Right cardiac atrium (tissue), 5 donors: ENCODE data around the gene SPTA1. TPM values are rescaled to one million over a fixed set of nuclear protein-coding genes. Genes with fewer than 3 reads are reported as not detected.
"Not testable (repeated sequence)": the region's sequence is repeated elsewhere in the genome, so short reads cannot be mapped to it uniquely, and the experiment has no call there.

Experiments
- ATAC-seq, 2 donors: fragments of 200-7000 bp; cut with Tn5 transposase; one replicate each; pipeline versions ENCODE4 v1.8.0 to v1.9.1; 2020; ENCODE audit warnings: moderate library complexity in 2 of 2, mild to moderate bottlenecking in 1 of 2
- DNase-seq, 3 donors: peaks; one replicate each; pipeline ENCODE4 v3.0.0-alpha.2; 2020
- H3K27ac ChIP-seq: one replicate; pipeline ENCODE4 v1.5.1; 2013; ENCODE audit warnings: mild to moderate bottlenecking, low read length, control low read depth, moderate library complexity
- H3K27me3 ChIP-seq: one replicate; pipeline ENCODE4 v1.6.1; 2013; ENCODE audit not compliant: control insufficient read depth, insufficient read depth
- H3K4me1 ChIP-seq: one replicate; pipeline ENCODE4 v1.6.1; 2013; ENCODE audit warnings: low read length; ENCODE audit not compliant: control insufficient read depth, insufficient read depth
- H3K4me3 ChIP-seq: one replicate; pipeline ENCODE4 v1.5.1; 2013; ENCODE audit warnings: low read length, control low read depth
- H3K9me3 ChIP-seq: one replicate; pipeline ENCODE4 v1.6.1; 2013; ENCODE audit warnings: low read length; ENCODE audit not compliant: control insufficient read depth
- WGBS: extraction: QIAGEN DNeasy Blood & Tissue Kit; methylation state at CpG from one replicate; pipeline ENCODE4 v1.1.7; 2013; 5-methylcytosine and 5-hydroxymethylcytosine counted together
- intact Hi-C, 4 donors: fragments of 100-400 bp; cut with DNase I; formaldehyde crosslinking; loops; one replicate each; pipeline versions ENCODE4 v1.11.0 to v1.14.0; 2022 to 2023
- polyA plus RNA-seq: library from polyadenylated mRNA; stranded (reverse); fragments of 200-250 nt; gene quantifications from one replicate; pipeline ENCODE4 v1.2.3, GENCODE V29; 2013
- total RNA-seq, 4 donors: library from RNA; stranded (reverse); fragmentation: NEBNext Ultra II Directional; extraction: Animal tissue kit (Norgen Biotek cat#: 25700); gene quantifications; one replicate each; pipeline ENCODE4 v1.2.1, GENCODE V29; 2021
- donor health status: healthy with polysubstance abuse.
- donor health status: DM: no; HTN: yes; CAD: no.
- donor health status: DM: no; HTN: no; CAD: no.
- donor health status: DM: no; HTN: yes; CAD: no; lungs with severe emphysema.
- donor health status: DM: yes; HTN: yes; CAD: no.

The SPTA1 gene
- total and polyA plus RNA-seq, 5 donors: not detected

DNA sequence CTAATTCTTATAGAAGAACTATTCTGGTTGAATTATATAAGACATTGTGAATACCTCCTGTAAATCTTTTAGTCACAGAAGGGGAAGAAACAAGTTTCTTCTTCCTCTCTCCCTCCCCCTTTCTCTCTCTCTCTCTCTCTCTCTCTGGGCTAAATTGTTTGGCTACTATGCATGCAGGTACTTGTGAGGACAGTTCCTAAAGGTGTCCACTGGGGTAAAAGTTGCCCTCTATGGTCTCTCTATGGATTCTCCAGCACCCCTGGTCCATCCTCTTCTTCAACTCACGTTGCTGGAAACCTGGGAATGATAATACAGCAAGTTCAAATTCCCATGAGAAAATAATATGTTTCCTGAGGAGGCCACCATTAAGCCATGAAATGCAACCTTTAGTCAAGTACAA, 28.2 kb upstream of the SPTA1 start:
- no peak for ATAC-seq
- intact Hi-C loops: no loop called here
- Histone ChIP-seq H3K4me3 (no peak overlapping the region), H3K4me1 (no peaks in the 10 kb centered on the region), H3K9me3 (no peaks in the 10 kb centered on the region), H3K27me3 (no peaks in the 10 kb centered on the region), H3K27ac (no peak overlapping the region)
- no peak for DNase-seq
- WGBS: 49% methylated on average over 1 of the region's 1 CpG

DNA sequence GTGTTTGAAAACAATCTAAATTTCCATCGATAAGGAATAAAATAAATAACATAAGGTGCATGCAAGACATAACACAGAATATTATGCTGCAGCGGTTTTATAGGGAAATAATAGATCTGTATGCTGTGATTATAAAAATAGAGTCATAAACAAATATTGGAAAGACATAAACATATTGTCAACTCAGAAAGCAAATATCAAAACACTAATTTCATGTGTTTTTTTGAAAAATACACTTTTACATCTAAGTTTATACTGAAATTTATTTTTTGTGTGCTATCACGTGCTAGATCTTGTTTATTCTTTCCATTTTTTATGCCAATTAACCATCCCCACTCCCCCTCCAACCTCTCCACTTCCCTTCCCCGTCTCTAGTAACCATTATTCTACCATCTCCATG, 24.6 kb upstream of the SPTA1 start:
- 64% methylated on average over 4 of the region's 4 CpGs for WGBS
- Histone ChIP-seq H3K27me3 (no peaks in the 10 kb centered on the region), H3K9me3 (no peaks in the 10 kb centered on the region), H3K27ac (no peak overlapping the region), H3K4me3 (no peak overlapping the region), H3K4me1 (no peaks in the 10 kb centered on the region)
- ATAC-seq: no peak
- intact Hi-C loops: no loop called here
- DNase-seq: no peak

DNA sequence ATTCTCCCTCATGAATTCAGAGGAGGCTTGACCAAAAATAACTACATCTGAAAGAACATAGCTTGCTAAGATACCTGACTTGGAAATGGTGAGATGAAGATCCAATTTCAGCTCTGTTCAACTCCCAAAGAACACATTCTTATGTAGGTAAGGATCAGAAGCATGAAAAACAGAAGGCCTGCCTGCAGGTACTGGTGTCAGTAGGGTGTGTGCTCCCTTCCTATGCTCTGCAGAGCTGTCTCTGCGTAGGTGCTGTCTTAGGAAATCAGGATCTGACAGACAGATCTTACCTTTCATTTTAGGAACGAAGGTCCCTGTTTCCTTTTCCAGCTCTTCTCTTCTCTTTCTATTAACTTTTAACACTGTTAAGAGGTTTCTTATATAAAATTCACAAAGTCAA, 19.6 kb upstream of the SPTA1 start:
- ATAC-seq (no peak), DNase-seq (no peak)
- H3K4me3 ChIP-seq: no peak overlapping the region
- no peaks in the 10 kb centered on the region for H3K4me1 ChIP-seq
- intact Hi-C loops: no loop called here
- no peaks in the 10 kb centered on the region for H3K27me3 ChIP-seq
- 71% methylated on average over 2 of the region's 2 CpGs for WGBS
- no peak overlapping the region for H3K27ac ChIP-seq
- no peaks in the 10 kb centered on the region for H3K9me3 ChIP-seq

DNA sequence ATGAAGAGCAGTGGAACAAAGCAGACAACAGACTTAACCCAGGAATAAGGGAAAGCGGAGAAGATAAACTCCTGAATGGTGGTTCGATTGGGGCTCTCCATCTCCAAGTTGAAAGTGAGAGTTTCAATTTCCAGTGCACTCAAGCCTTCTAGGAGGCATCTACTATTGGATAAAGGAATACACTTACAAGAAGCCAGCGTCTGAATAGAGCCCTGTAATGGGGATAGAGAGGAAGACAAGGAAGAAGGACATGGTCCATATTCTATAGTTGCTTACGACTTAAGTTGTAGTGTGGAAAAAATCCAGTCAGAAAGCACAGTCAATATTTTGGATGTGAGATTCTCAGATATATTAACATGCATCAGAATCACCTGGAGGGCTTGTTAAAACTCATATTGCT, 14.0 kb upstream of the SPTA1 start, which contains the start of gene OR6K2:
Gene OR6K2 (minus strand): TSS at position 101 of the 400 bp plus-strand sequence. CDS start 0 bp downstream, at position 101.
- Histone ChIP-seq H3K9me3 (no peaks in the 10 kb centered on the region), H3K27ac (no peak within 1 kb of the TSS), H3K4me3 (no peak within 1 kb of the TSS), H3K27me3 (no peaks in the 10 kb centered on the region), H3K4me1 (no peaks in the 10 kb centered on the region)
- 87% methylated on average over 4 of the region's 4 CpGs for WGBS
- no peak for DNase-seq
- no peak for ATAC-seq
- intact Hi-C loops: no loop called here

DNA sequence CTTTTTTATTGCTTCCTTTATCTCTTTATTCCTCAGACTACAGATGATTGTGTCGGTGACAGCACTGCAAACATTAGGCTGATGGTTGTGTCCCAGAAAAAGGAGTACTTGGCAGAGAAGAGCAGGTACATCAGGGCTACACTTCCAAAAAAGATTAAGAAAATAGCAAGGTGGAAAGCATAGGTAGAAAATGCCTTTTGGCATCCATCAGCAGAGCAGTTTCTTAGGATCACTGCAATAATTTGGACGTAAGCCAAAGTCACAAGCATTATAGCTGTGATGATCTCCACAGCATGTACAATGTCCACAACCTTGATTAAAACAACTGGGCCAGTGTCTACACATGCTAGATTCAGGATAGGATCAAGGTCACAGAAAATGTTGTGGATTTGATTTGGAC, 8.1 kb upstream of the SPTA1 start:
- no peak for DNase-seq
- intact Hi-C loops: no loop called here
- Histone ChIP-seq H3K4me1 (no peaks in the 10 kb centered on the region), H3K27me3 (no peaks in the 10 kb centered on the region), H3K27ac (no peak overlapping the region), H3K4me3 (no peak overlapping the region), H3K9me3 (no peaks in the 10 kb centered on the region)
- WGBS: 75% methylated on average over 2 of the region's 2 CpGs
- ATAC-seq: no peak

DNA sequence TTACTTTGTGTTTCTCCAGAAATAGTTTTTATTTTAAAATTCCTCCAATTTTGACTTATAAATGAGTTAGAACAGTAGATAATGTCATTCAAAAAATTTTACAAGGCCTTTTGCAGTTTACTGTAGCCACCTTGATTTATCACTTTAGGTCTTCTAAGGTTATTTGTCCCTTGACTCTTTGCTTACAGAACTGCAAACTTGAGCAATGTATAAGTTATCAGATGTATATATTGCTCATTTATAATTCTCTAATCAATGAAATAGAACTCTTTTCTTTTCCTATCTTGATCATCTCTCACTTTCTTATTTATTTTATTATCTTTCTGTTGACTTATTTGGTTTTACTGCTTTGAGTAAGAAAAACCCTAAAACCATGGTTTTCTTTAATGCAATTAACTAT, 5.8 kb upstream of the SPTA1 start:
- no peak overlapping the region for H3K27ac ChIP-seq
- H3K4me1 ChIP-seq: no peaks in the 10 kb centered on the region
- H3K27me3 ChIP-seq: no peaks in the 10 kb centered on the region
- DNase-seq (no peak), ATAC-seq (no peak)
- intact Hi-C loops: no loop called here
- no peaks in the 10 kb centered on the region for H3K9me3 ChIP-seq
- H3K4me3 ChIP-seq: no peak overlapping the region

DNA sequence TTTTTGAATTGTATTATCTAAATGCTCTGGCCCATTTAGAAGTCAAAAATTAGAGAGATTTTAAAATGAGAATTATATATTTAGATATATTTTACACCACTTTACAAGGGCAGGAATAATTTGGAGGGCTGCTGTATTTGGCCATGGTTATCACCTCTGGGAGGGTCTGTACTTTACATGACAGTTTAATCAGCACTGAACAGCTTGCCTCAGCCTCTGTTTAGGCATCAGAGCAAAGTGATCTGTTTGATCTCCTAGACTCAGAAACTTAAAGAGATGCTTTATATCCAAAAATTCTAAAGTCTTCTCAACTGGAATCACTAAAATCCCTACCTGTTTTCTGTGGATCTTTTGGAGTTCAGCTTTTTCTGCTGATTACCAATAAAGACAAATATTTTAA, 5.4 kb upstream of the SPTA1 start:
- ATAC-seq: no peak
- Histone ChIP-seq H3K27me3 (no peaks in the 10 kb centered on the region), H3K4me3 (no peak overlapping the region), H3K27ac (no peak overlapping the region), H3K9me3 (no peaks in the 10 kb centered on the region), H3K4me1 (no peaks in the 10 kb centered on the region)
- intact Hi-C loops: no loop called here
- no peak for DNase-seq

DNA sequence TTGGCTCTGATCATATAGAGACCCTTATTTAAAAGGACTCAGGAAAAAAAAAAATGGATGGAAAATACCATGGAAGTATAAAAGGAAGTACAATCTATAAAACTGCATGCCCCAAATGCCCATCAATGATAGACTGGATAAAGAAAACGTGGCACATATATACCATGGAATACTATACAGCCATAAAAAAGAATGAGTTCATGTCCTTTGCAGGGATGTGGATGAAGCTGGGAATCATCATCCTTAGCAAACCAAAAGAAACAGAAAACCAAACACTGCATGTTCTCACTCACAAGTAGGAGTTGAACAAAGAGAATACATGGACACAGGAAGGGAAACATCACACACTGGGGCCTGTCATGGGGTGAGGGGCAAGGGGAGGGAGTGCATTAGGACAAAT, 4.6 kb upstream of the SPTA1 start:
- H3K4me3 ChIP-seq, intact Hi-C loops, DNase-seq, H3K4me1 ChIP-seq, ATAC-seq, H3K9me3 ChIP-seq, H3K27ac ChIP-seq, H3K27me3 ChIP-seq: not testable (repeated sequence)
- WGBS: 58% methylated on average over 1 of the region's 1 CpG

DNA sequence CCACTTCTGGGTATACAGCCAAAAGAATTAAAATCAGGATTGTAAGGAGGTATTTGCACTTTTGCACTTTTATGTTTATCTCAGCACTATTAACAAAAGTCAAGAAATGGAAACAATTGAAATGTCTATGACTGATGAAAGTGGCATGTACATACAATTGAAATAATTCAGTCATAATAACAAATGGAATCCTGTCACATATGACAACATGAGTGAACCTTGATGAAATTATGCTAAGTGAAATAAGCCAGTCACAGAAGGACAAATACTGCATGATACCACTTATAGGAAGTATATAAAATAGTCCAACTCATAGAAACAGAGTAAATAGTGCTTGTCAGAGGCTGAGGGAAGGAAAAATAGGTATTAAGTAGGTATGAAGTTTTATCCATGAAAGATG, 3.4 kb upstream of the SPTA1 start:
- no peak overlapping the region for H3K4me3 ChIP-seq
- H3K27ac ChIP-seq: no peak overlapping the region
- no peaks in the 10 kb centered on the region for H3K27me3 ChIP-seq
- H3K9me3 ChIP-seq: no peaks in the 10 kb centered on the region
- no peaks in the 10 kb centered on the region for H3K4me1 ChIP-seq
- ATAC-seq (no peak), DNase-seq (no peak)
- intact Hi-C loops: no loop called here

DNA sequence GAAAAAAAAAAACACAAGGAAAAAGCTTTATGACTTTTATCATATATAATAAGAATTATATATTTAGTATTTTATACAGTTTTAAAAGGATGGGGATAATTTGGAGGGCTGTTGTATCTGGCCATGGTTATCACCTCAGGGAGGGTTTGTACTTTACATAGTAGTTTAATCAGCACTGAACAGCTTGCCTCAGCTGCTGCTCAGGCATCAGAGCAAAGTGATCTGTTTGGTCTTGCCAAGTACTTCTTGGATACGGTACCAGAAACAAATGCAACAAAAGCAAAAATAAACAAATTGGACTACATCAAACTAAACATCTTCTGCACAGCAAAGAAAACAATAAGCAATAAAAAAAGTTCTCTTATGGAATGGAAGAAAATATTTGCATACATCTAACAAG, 2.6 kb upstream of the SPTA1 start:
- intact Hi-C loops: no loop called here
- H3K27ac ChIP-seq: no peak overlapping the region
- no peaks in the 10 kb centered on the region for H3K27me3 ChIP-seq
- no peaks in the 10 kb centered on the region for H3K9me3 ChIP-seq
- H3K4me3 ChIP-seq: no peak overlapping the region
- 27% methylated on average over 1 of the region's 1 CpG for WGBS
- ATAC-seq: no peak
- DNase-seq: no peak
- H3K4me1 ChIP-seq: no peaks in the 10 kb centered on the region

DNA sequence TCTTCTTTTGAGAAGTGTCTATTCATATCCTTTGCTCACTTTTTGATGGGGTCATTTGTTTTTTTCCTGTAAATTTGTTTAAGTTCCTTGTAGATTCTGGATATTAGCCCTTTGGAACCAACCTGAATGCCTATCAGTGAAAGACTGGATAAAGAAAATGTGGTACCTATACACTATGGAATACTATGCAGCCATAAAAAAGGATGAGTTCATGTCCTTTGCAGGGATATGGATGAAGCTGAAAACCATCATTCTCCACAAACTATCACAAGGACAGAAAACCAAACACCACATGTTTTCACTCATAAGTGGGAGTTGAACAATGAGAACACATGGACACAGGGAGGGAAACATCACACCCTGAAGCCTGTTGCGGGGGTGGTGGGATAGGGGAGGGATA, 1.8 kb upstream of the SPTA1 start:
- 88% methylated on average over 1 of the region's 1 CpG for WGBS
- H3K4me3 ChIP-seq, DNase-seq, H3K27me3 ChIP-seq, H3K4me1 ChIP-seq, ATAC-seq, intact Hi-C loops, H3K9me3 ChIP-seq, H3K27ac ChIP-seq: not testable (repeated sequence)

DNA sequence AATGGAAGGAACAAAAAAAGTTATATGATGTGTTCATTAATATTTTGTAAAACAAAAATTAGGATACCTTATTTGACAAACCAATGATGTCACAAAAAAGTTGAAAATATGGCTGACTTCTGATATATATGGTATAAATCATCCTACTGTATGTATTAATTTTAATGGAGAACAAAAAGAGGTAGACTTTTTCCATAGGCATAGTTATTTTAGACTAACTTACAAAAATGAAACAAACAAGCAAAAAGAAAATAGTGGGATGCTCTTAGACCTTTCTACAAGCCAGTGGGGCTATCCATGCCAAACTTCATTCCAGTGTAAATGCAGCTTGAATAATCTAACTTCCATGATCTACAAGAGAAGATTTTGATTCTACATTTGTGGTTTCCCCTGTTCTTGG, 522 bp upstream of the SPTA1 start:
- ATAC-seq: no peak
- no peaks in the 10 kb centered on the region for H3K4me1 ChIP-seq
- H3K27me3 ChIP-seq: no peaks in the 10 kb centered on the region
- H3K4me3 ChIP-seq: no peak overlapping the region
- intact Hi-C loops: no loop called here
- H3K9me3 ChIP-seq: no peaks in the 10 kb centered on the region
- H3K27ac ChIP-seq: no peak overlapping the region
- DNase-seq: no peak
